ENCODE data around the gene ARHGEF35.
"Not testable (repeated sequence)": the region's sequence is repeated elsewhere in the genome, so short reads cannot be mapped to it uniquely, and the experiment has no call there.

Gene ARHGEF35

GRCh38 chr7:144178380-144179164, 17.1 kb downstream of the ARHGEF35 start:
- peak; percentile 1 for DNase-seq (ENCODE audit: low read depth)

- DNase-seq (ENCODE audit: low read depth): no peak
Observed at GRCh38 chr7:144174613-144175012, 21.0 kb downstream of the ARHGEF35 start.

- not testable (repeated sequence) for DNase-seq (ENCODE audit: low read depth)
Observed at GRCh38 chr7:144171594-144172350, 23.9 kb downstream of the ARHGEF35 start.

GRCh38 chr7:144164784-144165183, 30.8 kb downstream of the ARHGEF35 start:
- DNase-seq (ENCODE audit: low read depth): no peak

GRCh38 chr7:144158861-144159260, 36.8 kb downstream of the ARHGEF35 start:
- no peak for DNase-seq (ENCODE audit: low read depth)

GRCh38 chr7:144148224-144148827, 47.3 kb downstream of the ARHGEF35 start:
- no peak for DNase-seq (ENCODE audit: low read depth)

- DNase-seq (ENCODE audit: low read depth): no peak
Observed at GRCh38 chr7:144144426-144144825, 51.2 kb downstream of the ARHGEF35 start.

GRCh38 chr7:144142187-144142586, 53.4 kb downstream of the ARHGEF35 start:
- DNase-seq (ENCODE audit: low read depth): no peak

- DNase-seq (ENCODE audit: low read depth): no peak
Observed at GRCh38 chr7:144137501-144137900, 58.1 kb downstream of the ARHGEF35 start.

Measured in ELR (cell line).